Activated CD4-positive, CD25-positive, alpha-beta regulatory T cell treated with anti-CD3 and anti-CD28 coated beads, Interleukin-2, amount 50 U/mL, for 72 hours (primary cell): Measurements from ENCODE around the gene LIPT1.
"Not testable (repeated sequence)": the region's sequence is repeated elsewhere in the genome, so short reads cannot be mapped to it uniquely, and the experiment has no call there.

Experiments
- DNase-seq: peaks from one replicate; pipeline ENCODE4 v3.0.0; 2021

The LIPT1 gene

DNA sequence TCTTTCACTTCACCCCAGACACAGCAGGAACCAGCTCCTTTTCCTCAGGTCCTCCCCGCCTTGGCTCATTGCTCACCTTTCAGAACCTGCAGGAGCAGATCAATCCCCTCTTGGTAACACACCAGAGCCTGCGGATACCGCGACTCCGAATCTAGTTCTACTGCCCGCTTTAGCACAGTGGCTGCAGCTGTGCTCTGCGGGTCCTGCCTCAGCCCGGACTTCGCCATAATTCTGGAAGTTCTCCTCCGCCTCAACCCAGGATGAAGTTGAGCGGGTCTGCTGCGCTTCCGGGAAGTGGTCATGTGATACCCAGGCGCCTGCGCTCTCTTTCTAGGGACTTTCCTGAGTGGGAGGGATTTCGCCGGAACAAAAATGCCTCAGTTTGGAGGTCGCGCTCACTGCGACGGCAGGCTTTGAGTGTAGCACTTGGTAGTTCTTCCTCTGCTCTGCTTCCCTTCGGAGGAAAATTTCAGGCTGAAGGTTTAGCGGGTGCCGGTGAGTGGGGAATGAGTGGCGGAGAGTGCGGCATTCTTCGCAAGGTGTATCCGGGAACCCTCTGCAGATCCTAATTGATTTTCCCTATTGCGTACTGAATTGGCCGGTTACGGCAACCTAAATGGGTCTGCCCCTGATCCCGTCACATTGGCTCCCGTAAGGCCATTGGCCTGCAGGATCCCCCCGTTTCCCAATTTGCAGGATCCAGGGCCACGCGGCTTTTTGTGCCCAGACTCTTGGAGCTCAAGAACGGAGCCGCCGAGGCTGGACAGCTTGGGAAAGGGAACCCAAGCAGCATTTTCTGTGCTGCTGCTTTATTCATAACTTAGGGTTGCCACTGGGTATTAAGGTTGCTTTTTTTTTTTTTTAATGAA lies 26.2 kb downstream of the LIPT1 start, which contains the start of the genes MITD1 and MRPL30:
MITD1 (minus strand) TSS at position 304 of the 869 bp plus-strand sequence; CDS start at position 227, 77 bp downstream.
MRPL30 (plus strand) TSS at position 430 of the 869 bp plus-strand sequence. CDS start 5,020 bp downstream, outside the sequence.
- DNase-seq = peak; percentile 84

DNA sequence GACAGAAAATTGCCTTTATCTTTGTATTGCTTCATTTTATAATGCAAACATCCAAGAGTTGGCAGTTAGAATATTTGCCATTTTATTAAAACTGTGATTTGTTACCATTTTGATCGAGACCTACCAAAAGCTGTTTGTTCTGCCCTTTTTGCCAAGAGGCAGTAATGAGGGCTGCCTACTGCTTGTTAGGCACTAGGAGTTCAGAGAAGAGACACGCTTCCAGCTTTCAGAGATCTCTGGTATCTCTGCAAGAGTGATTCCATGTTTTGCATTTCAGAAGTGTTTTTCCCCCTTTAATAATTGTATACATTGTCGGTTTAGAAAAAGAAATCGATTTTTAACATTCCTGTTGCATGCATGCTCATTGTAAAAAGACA lies 26.8 kb downstream of the LIPT1 start:
- no peak for DNase-seq

GRCh38 chr2:99183025-99183424 lies 28.3 kb downstream of the LIPT1 start:
- DNase-seq = no peak

GRCh38 chr2:99184811-99185210 lies 30.0 kb downstream of the LIPT1 start:
- no peak for DNase-seq

- DNase-seq = no peak
These were observed 32.2 kb downstream of the LIPT1 start for GRCh38 chr2:99187011-99187410.

GRCh38 chr2:99188357-99188756 lies 33.6 kb downstream of the LIPT1 start:
- DNase-seq = no peak

- DNase-seq = no peak
These were observed 35.8 kb downstream of the LIPT1 start for GRCh38 chr2:99190548-99190947.

- DNase-seq = not testable (repeated sequence)
These were observed 37.6 kb downstream of the LIPT1 start for GRCh38 chr2:99192364-99192763.

GRCh38 chr2:99198103-99198841 lies 43.5 kb downstream of the LIPT1 start:
- no peak for DNase-seq

- DNase-seq = no peak
These were observed 45.5 kb downstream of the LIPT1 start for GRCh38 chr2:99200076-99200800.

- DNase-seq = no peak
These were observed 47.4 kb downstream of the LIPT1 start for GRCh38 chr2:99201959-99202678.

GRCh38 chr2:99205491-99205890 lies 50.7 kb downstream of the LIPT1 start:
- no peak for DNase-seq
